Suprapubic skin (tissue), 4 donors: Measurements from ENCODE around the gene ATXN10.

Experiments used
- CTCF ChIP-seq, 2 donors: fragments of 200-600 bp in 1 of 2; fragments of 450-650 bp in 1 of 2; sonication (generic) in 1 of 2; IDR thresholded peaks; one replicate each; pipeline ENCODE4 v1.5.1; 2016 to 2019; ENCODE audit warnings: antibody characterized with exemption in 2 of 2, mild to moderate bottlenecking in 1 of 2, moderate library complexity in 1 of 2
- POLR2A ChIP-seq, 2 donors: fragments of 450-650 bp; IDR thresholded peaks; one replicate each; pipeline ENCODE4 v1.6.1; 2017; ENCODE audit warnings: antibody characterized with exemption in 2 of 2, mild to moderate bottlenecking in 2 of 2, moderate library complexity in 2 of 2
- POLR2AphosphoS5 ChIP-seq, 3 donors: sonication (generic); formaldehyde crosslinking; IDR thresholded peaks; one replicate each; pipeline ENCODE4 v1.6.1; 2017; ENCODE audit warnings: antibody characterized with exemption in 3 of 3

DNA sequence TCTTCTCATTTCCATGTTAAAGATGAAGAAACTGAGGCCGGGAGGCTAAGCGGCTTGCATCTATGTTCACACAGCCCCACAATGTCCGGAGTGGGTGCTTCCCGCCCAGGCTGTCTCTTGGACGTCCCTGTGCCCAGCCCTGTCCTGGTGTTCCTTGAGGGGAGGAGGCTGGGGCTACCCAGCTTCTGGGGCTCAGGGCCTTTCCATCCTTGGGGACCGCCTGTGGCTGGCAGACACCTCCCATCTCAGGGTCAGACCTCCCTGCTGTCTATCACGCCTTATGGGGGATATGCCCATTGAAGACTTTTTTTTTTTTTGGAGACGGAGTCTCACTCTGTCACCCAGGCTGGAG, 209.9 kb downstream of the ATXN10 start:
- TF ChIP-seq POLR2A (IDR thresholded peaks at IDR 0.05) (no peak), CTCF (IDR thresholded peaks at IDR 0.05) (no peak), POLR2AphosphoS5 (IDR thresholded peaks at IDR 0.05) (no peak)
